ENCODE data around the gene SPATA2.
"Not testable (repeated sequence)": the region's sequence is repeated elsewhere in the genome, so short reads cannot be mapped to it uniquely, and the experiment has no call there.

The SPATA2 gene

DNA sequence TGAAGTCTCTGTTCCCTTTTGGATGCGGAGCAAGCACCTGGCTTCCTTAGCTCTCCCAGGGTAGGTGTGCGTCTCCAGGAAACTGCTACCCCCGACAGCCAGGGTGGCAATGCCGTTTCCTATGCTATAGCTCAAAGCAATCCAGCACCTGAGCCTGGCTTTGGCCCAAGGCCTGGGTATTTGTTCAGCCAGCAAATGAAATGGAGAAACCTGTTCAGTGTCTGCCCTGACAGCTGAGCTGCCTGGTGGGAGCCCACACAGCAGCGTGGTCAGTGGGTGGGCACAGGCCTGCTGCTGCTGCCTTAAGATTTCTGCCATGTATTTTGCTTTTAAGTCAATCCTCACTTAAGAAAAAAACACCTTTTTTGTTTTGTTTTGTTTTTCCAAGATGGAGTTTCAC, 13.7 kb downstream of the SPATA2 start:
- no peak for DNase-seq (ENCODE audit: low read depth)

DNA sequence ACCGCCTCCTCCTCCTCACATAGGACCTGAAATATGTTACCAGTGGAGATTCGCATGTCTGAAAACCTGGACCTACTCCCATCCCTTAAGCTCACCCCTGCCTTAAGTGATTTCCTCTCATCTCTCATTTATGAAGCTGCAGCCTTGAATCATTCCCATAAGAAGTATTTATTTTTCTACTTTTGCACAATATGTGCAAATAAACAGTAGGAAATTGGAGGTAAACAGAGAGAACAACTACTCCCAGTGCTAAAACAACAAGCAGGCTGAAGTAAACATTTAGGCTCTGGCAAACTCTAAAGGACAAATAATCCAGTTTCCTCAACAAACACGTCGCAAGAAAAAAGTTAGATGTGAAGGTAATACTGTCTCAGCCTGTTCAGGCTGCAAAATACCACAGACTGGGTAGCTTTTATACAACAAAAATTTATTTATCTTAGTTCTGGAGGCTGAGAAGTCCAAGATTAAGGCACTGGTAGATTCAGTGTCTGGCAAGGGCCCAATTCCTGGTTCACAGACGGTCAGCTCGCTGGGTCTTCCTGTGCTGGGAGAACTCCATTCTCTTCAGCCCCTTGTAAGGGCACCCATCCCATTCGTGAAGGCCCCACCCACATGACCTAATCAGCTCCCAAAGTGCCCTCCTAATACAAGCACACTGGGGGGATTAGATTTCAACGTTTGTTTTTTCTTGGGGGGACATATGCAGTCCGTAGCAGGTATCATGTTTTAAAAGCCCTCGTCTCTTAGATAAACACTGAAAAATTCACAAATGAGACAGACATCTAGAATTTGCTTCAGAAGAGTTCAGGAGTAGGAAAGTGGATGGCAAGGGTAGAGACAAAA, 15.6 kb downstream of the SPATA2 start:
- DNase-seq (ENCODE audit: low read depth) = no peak

- no peak for DNase-seq (ENCODE audit: low read depth)
Observed at GRCh38 chr20:49896204-49896603, 19.1 kb downstream of the SPATA2 start.

DNA sequence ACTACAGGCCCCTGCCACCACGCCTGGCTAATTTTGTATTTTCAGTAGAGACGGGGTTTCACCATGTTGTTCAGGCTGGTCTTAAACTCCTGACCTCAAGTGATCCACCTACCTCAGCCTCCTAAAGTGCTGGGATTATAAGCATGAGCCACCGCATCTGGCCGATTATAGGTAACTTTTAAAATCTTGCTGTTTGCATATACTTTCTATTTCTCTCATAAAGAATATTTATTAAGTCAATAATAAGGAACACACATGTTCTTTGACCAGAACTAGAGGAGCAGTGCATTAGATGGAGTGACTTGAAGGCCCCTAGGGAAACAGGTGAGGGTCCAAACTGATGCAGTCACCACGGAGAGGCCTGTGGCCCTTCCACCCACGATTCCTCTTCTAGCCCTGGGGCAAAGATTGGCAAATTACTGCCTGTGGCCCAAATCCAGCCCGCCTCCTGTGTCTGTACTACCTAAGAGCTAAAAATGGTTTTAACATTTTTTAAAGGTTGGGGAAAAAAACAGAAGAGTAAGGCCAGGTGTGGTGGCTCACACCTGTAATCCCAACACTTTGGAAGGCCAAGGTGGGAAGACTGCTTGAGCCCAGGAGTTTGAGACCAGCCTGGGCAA, 19.7 kb downstream of the SPATA2 start:
- DNase-seq (ENCODE audit: low read depth) = not testable (repeated sequence)

- DNase-seq (ENCODE audit: low read depth) = no peak
Observed at GRCh38 chr20:49894073-49894470, 21.3 kb downstream of the SPATA2 start.

- no peak for DNase-seq (ENCODE audit: low read depth)
Observed at GRCh38 chr20:49893242-49894072, 21.9 kb downstream of the SPATA2 start.

GRCh38 chr20:49892817-49893216, 22.5 kb downstream of the SPATA2 start:
- no peak for DNase-seq (ENCODE audit: low read depth)

GRCh38 chr20:49892260-49892659, 23.1 kb downstream of the SPATA2 start:
- no peak for DNase-seq (ENCODE audit: low read depth)

DNA sequence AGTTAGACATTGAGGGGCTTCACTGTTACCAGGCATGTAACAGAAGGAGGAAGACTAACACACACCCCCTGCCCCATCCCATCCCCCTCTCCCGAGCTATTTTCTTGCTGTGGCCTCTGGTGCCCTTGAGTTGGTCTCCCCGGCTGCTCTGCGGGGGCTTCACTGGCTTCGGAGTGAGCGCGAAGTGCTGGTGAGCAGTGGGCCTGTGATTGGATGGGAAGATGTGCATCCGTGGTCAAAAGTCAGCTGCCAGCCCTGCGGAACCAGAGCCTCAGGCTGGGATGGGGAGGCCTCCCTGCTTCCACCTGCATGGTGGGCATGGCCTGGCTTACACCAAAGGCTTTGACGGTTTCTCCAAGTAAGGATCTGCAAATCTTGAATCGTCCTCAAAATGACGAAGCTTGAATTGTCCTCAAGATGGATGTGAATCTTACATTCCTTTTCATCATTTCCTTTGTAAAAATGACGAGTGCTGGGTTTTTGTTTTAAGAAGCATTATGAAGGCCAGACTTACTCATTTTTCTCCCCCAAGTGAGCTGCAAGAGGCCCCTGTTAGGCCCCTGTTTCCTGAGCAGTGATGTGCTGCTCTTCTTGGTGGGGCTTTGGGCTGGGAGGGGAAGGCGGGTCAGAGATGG, 23.7 kb downstream of the SPATA2 start:
- DNase-seq (ENCODE audit: low read depth) = no peak

DNA sequence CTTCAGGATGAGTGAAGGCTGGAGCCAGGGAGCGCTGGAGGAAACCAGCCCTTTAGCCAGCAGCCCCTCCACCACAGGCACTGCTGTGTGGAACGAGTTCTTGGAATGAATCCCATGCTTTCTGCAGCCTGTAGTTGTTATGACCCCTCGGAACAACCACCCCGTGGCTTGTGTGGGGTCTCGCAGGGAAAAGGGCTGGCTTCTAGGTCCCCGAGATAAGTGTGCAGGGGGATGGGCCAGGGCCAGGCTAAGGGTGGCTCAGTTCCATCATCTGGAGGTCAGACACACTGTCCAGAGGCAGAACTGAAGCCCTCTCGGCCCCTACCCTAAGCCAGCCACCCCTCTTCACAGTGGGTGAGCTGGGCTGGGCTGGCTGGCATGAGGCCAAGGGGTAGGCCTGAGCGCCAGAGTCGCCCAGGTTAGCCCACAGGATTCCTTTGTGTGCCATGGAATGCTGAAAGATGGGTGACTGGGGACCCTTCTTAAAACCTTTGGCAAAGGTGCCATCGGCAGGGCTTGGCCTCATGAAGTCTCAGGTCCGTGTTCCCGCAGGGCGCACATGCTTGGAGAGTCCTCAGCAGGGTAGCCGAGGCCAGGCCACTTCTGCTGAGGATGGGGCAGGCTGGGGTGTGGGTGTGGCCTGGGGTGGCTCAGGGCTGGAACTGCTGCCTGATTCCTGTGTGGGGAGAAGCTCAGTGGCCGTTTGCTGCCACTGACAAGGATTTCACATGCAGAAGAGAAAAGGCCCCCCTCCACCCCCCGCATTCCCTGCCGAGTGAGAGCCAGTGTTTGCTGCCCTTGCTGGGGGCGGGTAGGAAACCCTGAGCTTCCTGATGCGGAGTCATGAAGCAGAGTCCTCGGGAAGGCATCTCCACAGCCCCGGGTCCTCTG, 24.6 kb downstream of the SPATA2 start:
- DNase-seq (ENCODE audit: low read depth) = no peak

DNA sequence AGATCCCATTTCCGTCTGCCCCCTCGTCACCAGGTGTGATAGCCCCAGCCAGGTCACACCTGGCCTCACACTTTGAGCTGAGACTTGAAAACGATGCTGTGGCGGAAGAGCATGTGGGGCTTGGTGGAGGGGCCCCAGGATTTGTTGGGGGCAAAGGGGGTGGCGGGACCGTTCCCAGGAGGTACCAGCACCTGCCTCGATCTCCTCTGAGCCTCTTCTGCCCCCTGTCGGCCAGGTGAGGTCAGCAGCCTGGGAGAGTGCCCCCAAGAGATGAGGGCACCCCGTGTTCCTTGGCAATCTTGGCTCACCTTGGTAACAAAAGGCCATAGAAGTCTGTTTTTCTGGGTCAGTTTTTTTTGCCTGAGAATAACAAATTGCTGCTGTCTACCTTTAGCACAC, 25.4 kb downstream of the SPATA2 start:
- DNase-seq (ENCODE audit: low read depth) = no peak

DNA sequence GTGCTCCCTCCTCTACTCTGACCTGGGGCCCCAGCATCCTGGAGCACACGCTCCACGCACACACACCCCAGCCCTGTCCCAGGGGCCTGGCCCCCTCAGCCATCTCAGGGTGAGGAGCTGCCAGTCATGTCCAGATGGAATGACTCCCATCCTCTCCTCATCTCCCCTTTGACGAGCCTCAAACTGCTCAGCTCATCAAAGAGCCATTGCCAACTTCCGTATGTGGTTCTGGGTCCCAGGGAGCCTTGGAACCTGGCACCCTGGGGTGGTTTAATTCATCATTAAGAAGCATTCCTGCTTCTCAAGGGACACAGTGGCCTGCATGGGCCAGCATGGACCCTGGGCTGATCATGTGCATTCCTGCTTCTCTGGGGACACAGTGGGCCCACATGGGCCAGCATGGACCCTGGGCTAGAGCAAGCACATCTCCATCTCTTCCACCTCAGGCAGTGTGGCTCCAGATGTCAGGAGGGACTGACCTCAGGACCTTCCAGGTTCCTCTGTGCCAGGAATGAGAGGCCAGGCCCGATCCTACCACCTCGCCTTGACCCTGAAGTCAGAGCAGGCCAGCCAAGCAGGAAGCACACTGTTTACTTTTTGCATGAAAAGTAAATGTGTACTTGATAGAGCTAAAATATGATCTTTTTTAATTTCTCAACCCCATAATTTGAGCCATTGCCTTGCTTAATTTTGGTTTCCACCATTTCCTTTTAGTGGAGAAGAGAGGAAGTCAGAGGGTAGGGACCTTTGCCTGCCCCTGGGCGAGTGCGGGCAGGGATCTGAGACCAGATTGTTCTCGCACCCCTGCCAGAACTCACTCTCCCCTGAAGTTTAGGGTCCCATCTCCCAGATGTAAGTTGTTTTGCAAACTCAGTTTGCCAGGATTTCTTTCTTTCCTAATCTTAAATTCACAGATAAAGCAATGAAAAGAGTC, 26.1 kb downstream of the SPATA2 start:
- no peak for DNase-seq (ENCODE audit: low read depth)

DNA sequence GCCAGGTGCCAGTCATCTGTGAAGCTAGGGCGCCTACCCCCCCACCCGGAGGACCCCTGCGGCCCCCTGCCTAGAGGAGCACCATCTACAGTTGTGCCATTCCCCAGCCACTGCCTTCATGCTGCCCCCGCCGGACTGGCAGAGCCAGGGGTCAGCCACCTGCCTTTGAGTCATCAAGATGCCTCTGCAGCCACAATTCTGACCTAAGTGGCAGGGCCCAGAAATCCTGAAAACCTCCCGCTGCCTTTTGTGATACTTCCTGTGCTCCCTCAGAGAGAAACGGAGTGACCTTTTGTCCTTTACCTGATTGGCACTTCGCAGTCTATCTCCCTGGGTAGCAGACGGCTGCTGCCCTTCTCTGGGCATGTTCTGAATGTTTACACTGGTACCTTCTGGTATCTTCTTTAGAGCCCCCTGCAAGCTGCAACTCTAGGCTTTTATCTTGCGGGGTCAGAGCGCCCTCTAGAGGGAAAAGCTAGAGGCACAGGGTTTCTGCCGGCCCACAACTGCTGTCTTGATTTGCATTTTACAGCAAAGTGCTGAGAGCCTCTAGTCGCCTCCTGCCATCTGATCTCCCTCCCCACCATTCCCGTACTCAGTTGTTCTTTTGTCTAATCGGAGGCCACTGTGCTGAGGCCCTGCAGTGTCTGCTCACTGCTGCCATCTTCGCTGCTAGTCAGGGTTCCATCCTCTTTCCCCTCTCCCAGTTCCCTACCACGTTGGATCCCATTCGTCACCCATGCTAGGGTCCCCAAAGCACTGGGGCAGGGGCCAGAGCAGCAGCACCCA, 26.9 kb downstream of the SPATA2 start:
- peak; percentile 25 for DNase-seq (ENCODE audit: low read depth)

- no peak for DNase-seq (ENCODE audit: low read depth)
Observed at GRCh38 chr20:49887251-49888211, 27.8 kb downstream of the SPATA2 start.

GRCh38 chr20:49886571-49887213, 28.6 kb downstream of the SPATA2 start:
- no peak for DNase-seq (ENCODE audit: low read depth)

- no peak for DNase-seq (ENCODE audit: low read depth)
Observed at GRCh38 chr20:49885558-49886332, 29.6 kb downstream of the SPATA2 start.
